Endothelial cell of umbilical vein (primary cell): ENCODE data around the gene HTR6. TPM values are rescaled to one million over a fixed set of nuclear protein-coding genes. Genes with fewer than 3 reads are reported as not detected.

Experiments
- BruUV-seq: library from RNA; stranded (reverse); fragments of 400-500 nt; replicated peaks from 2 replicates; lab custom pipeline; 2021; lab: Mats Ljungman, UMichigan
- CTCF ChIA-PET: fragments of 300-600, 350-600 bp; sonication (Branson Sonifier 250); formaldehyde crosslinking; loops from one replicate; lab custom pipeline; 2021; ENCODE audit warnings: antibody characterized with exemption, inconsistent platforms; lab: Charles Lee
- POLR2A ChIA-PET: fragments of 300-600, 350-600 bp; sonication (Branson Sonifier 250); formaldehyde crosslinking; loops from one replicate; lab custom pipeline; 2021; ENCODE audit warnings: antibody characterized with exemption, inconsistent platforms; lab: Charles Lee
- DNase-seq: peaks from one replicate; pipeline ENCODE4 v3.0.0-alpha.2; 2011; ENCODE audit warnings: low read depth, low spot score
- FAIRE-seq: peaks from 2 replicates; lab custom pipeline; 2011; peaks lifted over from hg19 to GRCh38; lab: Jason Lieb, UNC
- H2AFZ ChIP-seq: 2 replicates; pipeline ENCODE4 v1.6.0; 2012; ENCODE audit warnings: low read depth, low read length, control low read depth, inconsistent platforms
- H3K27ac ChIP-seq: 2 replicates; pipeline ENCODE4 v1.5.1; 2011; ENCODE audit warnings: low read depth, mild to moderate bottlenecking, control low read depth, low read length, moderate library complexity; ENCODE audit not compliant: insufficient read depth
- H3K27me3 ChIP-seq, 2 experiments: 2 replicates each; pipeline versions ENCODE4 v1.6.0 to v1.6.1; 2011; ENCODE audit warnings: low read length in 2 of 2, mixed read lengths in 1 of 2; ENCODE audit not compliant: control insufficient read depth in 2 of 2, insufficient read depth in 2 of 2
- H3K36me3 ChIP-seq, 2 experiments: 2 replicates in 1 of 2; 3 replicates in 1 of 2; pipeline ENCODE4 v1.5.1; 2011; ENCODE audit warnings: low read length in 2 of 2, mild to moderate bottlenecking in 1 of 2, moderate library complexity in 1 of 2; ENCODE audit not compliant: control insufficient read depth in 2 of 2, insufficient read depth in 2 of 2; ENCODE audit errors: extremely low read depth in 1 of 2
- H3K4me1 ChIP-seq: 3 replicates; pipeline ENCODE4 v1.5.1; 2011; ENCODE audit warnings: mild to moderate bottlenecking, low read length; ENCODE audit not compliant: control insufficient read depth, insufficient read depth; ENCODE audit errors: extremely low read depth
- H3K4me2 ChIP-seq: 2 replicates; pipeline ENCODE4 v1.6.1; 2011; ENCODE audit warnings: low read length, control low read depth, mixed read lengths; ENCODE audit not compliant: insufficient read depth
- H3K4me3 ChIP-seq, 3 experiments: fragments of 200-600 bp in 1 of 3; sonication (generic), shearing (Covaris generic) in 1 of 3; replicated peaks in 1 of 3; 2 replicates each; pipeline ENCODE4 v1.5.1; 2011 to 2016; ENCODE audit warnings: control low read depth in 3 of 3, low read length in 3 of 3, mild to moderate bottlenecking in 2 of 3, inconsistent platforms in 1 of 3, low read depth in 1 of 3, moderate library complexity in 1 of 3; ENCODE audit not compliant: insufficient read depth in 1 of 3
- H3K79me2 ChIP-seq: 2 replicates; pipeline ENCODE4 v1.6.0; 2012; ENCODE audit warnings: low read length, inconsistent platforms; ENCODE audit not compliant: control insufficient read depth, insufficient read depth
- H3K9ac ChIP-seq: replicated peaks from 2 replicates; pipeline ENCODE3; 2011; ENCODE audit warnings: low read length, control low read depth; ENCODE audit not compliant: insufficient read depth; ENCODE audit errors: extremely low read depth
- H3K9me1 ChIP-seq: replicated peaks from 3 replicates; pipeline ENCODE4 v1.6.0; 2011; ENCODE audit warnings: mild to moderate bottlenecking, low read length; ENCODE audit not compliant: control insufficient read depth, insufficient read depth; ENCODE audit errors: extremely low read depth
- H3K9me3 ChIP-seq: replicated peaks from 2 replicates; pipeline ENCODE4 v1.5.1; 2012; ENCODE audit warnings: low read length, inconsistent platforms; ENCODE audit not compliant: control insufficient read depth, insufficient read depth
- H4K20me1 ChIP-seq: replicated peaks from 2 replicates; pipeline ENCODE3; 2011; ENCODE audit warnings: mild to moderate bottlenecking, low read length; ENCODE audit not compliant: control insufficient read depth, insufficient read depth; ENCODE audit errors: extremely low read depth
- CTCF ChIP-seq, 2 donors: IDR thresholded peaks; 1 replicate in 1 of 2; 2 replicates in 1 of 2; pipeline ENCODE4 v1.5.1; 2011; ENCODE audit warnings: low read length in 2 of 2, mild to moderate bottlenecking in 2 of 2, moderate library complexity in 2 of 2, control low read depth in 1 of 2, inconsistent platforms in 1 of 2, low read depth in 1 of 2; ENCODE audit not compliant: insufficient read depth in 1 of 2; ENCODE audit errors: extremely low read depth in 1 of 2
- EZH2 ChIP-seq: IDR thresholded peaks from 2 replicates; pipeline ENCODE4 v1.6.1; 2012; ENCODE audit warnings: borderline replicate concordance, low read depth, mild to moderate bottlenecking, moderate library complexity, low read length, inconsistent platforms; ENCODE audit not compliant: severe bottlenecking
- FOS ChIP-seq: IDR thresholded peaks from 2 replicates; pipeline ENCODE4 v1.6.1; 2011; ENCODE audit warnings: mild to moderate bottlenecking, low read length, moderate library complexity, borderline replicate concordance; ENCODE audit not compliant: insufficient read depth
- GATA2 ChIP-seq: IDR thresholded peaks from 2 replicates; pipeline ENCODE4 v1.7.0; 2011; ENCODE audit warnings: low read depth, mild to moderate bottlenecking, moderate library complexity, mixed read lengths, low read length; ENCODE audit not compliant: insufficient read length, insufficient read depth
- JUN ChIP-seq: IDR thresholded peaks from 2 replicates; pipeline ENCODE4 v1.6.1; 2011; ENCODE audit warnings: borderline replicate concordance, low read depth; ENCODE audit not compliant: insufficient read length, insufficient read depth
- MAX ChIP-seq: IDR thresholded peaks from 2 replicates; pipeline ENCODE4 v1.6.1; 2011; ENCODE audit not compliant: insufficient read depth, insufficient read length
- MYC ChIP-seq: IDR thresholded peaks from one replicate; pipeline ENCODE4 v1.6.1; 2011; ENCODE audit warnings: mild to moderate bottlenecking, low read depth, low read length
- POLR2A ChIP-seq: IDR thresholded peaks from 2 replicates; pipeline ENCODE4 v1.6.1; 2012; ENCODE audit warnings: low read depth, mild to moderate bottlenecking, control low read depth, low read length
- POLR2AphosphoS5 ChIP-seq: IDR thresholded peaks from 2 replicates; pipeline ENCODE4 v1.6.1; 2012; ENCODE audit warnings: low read depth, mild to moderate bottlenecking, control low read depth, low read length, moderate library complexity; ENCODE audit not compliant: insufficient read depth
- dilution Hi-C: fragments of 300-500 bp; cut with MboI; formaldehyde crosslinking; loops from one replicate; pipeline ENCODE4 v1.15.0; 2019; ENCODE audit warnings: low sequenced_read_pairs; ENCODE audit not compliant: extremely low pct_ligation_motif_present
- intact Hi-C: fragments of 100-400 bp; cut with micrococcal nuclease; formaldehyde crosslinking; loops from one replicate; pipeline ENCODE4 v1.10.0; 2022
- polyA plus RNA-seq, 4 experiments: library from polyadenylated mRNA; depleted of rRNA in 3 of 4; stranded (reverse) in 3 of 4; unstranded in 1 of 4; fragments of >200 nt; gene quantifications; 2 replicates each; pipeline versions ENCODE4 v1.2.1 to v1.2.3, GENCODE V29; 2011 to 2012; ENCODE audit warnings: missing spikeins in 1 of 4
- total RNA-seq: library from RNA; stranded (reverse); gene quantifications from 2 replicates; pipeline ENCODE4 v1.2.3, GENCODE V29; 2021

Gene HTR6
- total and polyA plus RNA-seq, 2 donors (not counting 3 experiments of a cell fraction or from before 2014, with no cell fraction given): not detected

- dilution Hi-C loops: no loop called here
- FAIRE-seq: no peak
- POLR2A ChIA-PET: no interaction called here
- no peaks in the 10 kb centered on the region for H3K36me3 ChIP-seq
- no TSS peak for BruUV-seq
- no peaks in the 10 kb centered on the region for H3K9me3 ChIP-seq
- no peaks in the 10 kb centered on the region for H3K9me1 ChIP-seq
- TF ChIP-seq GATA2 (no peak), POLR2AphosphoS5 (no peak), CTCF (IDR thresholded peaks at IDR 0.05; ENCODE audit: extremely low read depth in 1 of 2, insufficient read depth in 1 of 2, low read depth in 1 of 2, low read length in 2 of 2) (no peak), MAX (no peak), EZH2 (no peak), JUN (no peak), FOS (no peak), POLR2A (no peak), MYC (no peak)
- intact Hi-C loops: no loop called here
- H3K79me2 ChIP-seq: no peaks in the 10 kb centered on the region
- no peak overlapping the region for H3K4me2 ChIP-seq
- no peak overlapping the region for H2AFZ ChIP-seq
- DNase-seq: no peak
- H3K4me1 ChIP-seq: no peaks in the 10 kb centered on the region
- no peaks in the 10 kb centered on the region for H3K27me3 ChIP-seq
- H3K27ac ChIP-seq: no peak overlapping the region
- no peaks in the 10 kb centered on the region for H4K20me1 ChIP-seq
- no peak overlapping the region for H3K4me3 ChIP-seq
- H3K9ac ChIP-seq: no peak overlapping the region
- CTCF ChIA-PET: no interaction called here
These were observed 46.3 kb downstream of the HTR6 start for GRCh38 chr1:19710825-19711611.
